Activated CD4-positive, alpha-beta memory T cell treated with anti-CD3 and anti-CD28 coated beads for 36 hours (primary cell): ENCODE data around the gene UGGT1. TPM values are rescaled to one million over a fixed set of nuclear protein-coding genes. Genes with fewer than 3 reads are reported as not detected.

Experiments
- CTCF ChIA-PET: fragments of 350-600 bp; sonication (Branson Sonifier 250); formaldehyde crosslinking; loops from one replicate; lab custom pipeline; 2021; ENCODE audit warnings: antibody characterized with exemption, inconsistent platforms; lab: Charles Lee
- POLR2A ChIA-PET: fragments of 350-600 bp; sonication (Branson Sonifier 250); formaldehyde crosslinking; loops from one replicate; lab custom pipeline; 2021; ENCODE audit warnings: antibody characterized with exemption; lab: Charles Lee
- DNase-seq: peaks from one replicate; pipeline ENCODE4 v3.0.0-alpha.2; 2020
- H3K27ac Mint-ChIP-seq: one replicate; pipeline ENCODE4 v1.8.0; 2021; ENCODE audit warnings: mixed read lengths
- H3K27me3 Mint-ChIP-seq: one replicate; pipeline ENCODE4 v1.8.0; 2021; ENCODE audit warnings: mixed read lengths
- H3K36me3 Mint-ChIP-seq: one replicate; pipeline ENCODE4 v1.8.0; 2021; ENCODE audit warnings: mixed read lengths
- H3K4me1 Mint-ChIP-seq: one replicate; pipeline ENCODE4 v1.8.0; 2021; ENCODE audit warnings: low read depth, mixed read lengths
- H3K4me3 Mint-ChIP-seq: one replicate; pipeline ENCODE4 v1.8.0; 2021; ENCODE audit warnings: mild to moderate bottlenecking, mixed read lengths
- H3K9me3 Mint-ChIP-seq: one replicate; pipeline ENCODE4 v1.8.0; 2021; ENCODE audit warnings: mixed read lengths
- intact Hi-C: fragments of 100-400 bp; cut with micrococcal nuclease; formaldehyde crosslinking; loops from one replicate; pipeline ENCODE4 v1.15.1; 2023
- total RNA-seq, 2 experiments: library from RNA; stranded (reverse); gene quantifications; one replicate each; pipeline ENCODE4 v1.2.3, GENCODE V29; 2021

UGGT1 gene
- total RNA-seq, 2 experiments from 2014 or later, result 50.8 to 53.2 TPM

DNA sequence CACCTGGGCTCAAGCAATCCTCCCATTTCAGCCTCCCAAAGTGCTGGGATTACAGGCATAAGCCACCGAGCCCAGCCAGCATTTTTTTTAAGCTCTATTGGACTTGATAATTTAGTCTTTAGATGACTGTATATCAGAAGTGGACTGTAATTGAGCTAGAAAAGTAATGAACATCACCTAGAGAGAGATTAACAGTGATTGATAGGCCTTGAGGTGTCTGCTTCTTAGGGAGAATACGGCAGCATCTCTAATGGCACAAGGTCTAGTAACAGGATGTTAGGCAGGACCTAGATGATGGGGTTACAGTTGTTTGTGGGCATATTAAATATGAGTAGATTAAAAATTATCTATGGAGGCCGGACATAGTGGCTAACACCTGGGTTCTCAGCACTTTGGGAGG is 17.7 kb upstream of the UGGT1 start:
- no peaks in the 10 kb centered on the region for H3K9me3 Mint-ChIP-seq

DNA sequence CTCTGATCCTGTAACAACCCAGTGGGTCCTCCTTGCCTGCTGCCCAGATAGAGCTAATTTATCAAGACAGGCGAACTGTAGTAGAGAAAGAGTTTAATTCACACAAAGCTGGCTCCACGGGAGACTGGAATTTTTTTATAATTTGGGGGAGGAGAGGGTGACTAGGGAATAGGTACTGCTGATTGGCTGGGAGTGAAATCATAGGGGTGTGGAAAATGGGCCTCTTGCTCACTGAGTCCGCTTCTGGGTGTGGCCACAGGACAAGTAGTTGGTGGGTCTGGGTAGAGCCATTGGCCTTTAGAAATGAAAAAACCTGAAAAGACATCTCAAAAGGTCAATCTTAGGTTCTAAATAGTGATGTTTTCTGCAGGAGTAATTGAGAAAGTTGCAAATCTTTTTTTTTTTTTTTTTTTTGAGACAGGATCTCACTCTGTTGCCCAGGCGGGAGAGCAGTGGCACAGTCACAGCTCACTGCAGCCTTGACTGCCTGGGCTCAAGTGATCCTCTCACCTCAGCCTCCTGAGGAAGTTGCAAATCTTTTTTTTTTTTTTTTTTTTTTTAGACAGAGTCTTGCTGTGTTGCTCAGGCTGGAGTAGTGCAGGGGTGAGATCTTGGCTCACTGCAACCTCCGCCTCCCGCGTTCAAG is 14.4 kb upstream of the UGGT1 start:
- no peak for DNase-seq
- POLR2A ChIA-PET, result no interaction called here
- CTCF ChIA-PET, result no interaction called here
- intact Hi-C loops, result no loop called here
- Mint-ChIP-seq H3K36me3 (no peaks in the 10 kb centered on the region), H3K27ac (no peak overlapping the region), H3K4me1 (no peaks in the 10 kb centered on the region), H3K9me3 (no peaks in the 10 kb centered on the region), H3K27me3 (no peaks in the 10 kb centered on the region), H3K4me3 (no peak overlapping the region)

More for the DNA sequence above, 17.7 kb upstream of the UGGT1 start:
- Mint-ChIP-seq H3K4me1 (no peaks in the 10 kb centered on the region), H3K4me3 (no peak overlapping the region), H3K27me3 (no peaks in the 10 kb centered on the region), H3K27ac (no peak overlapping the region), H3K36me3 (no peaks in the 10 kb centered on the region)
- no peak for DNase-seq
- CTCF ChIA-PET, result interaction anchor here (1.3 kb wide), 1 partner anchor 10 kb away, joined by 5 read pairs; no protein-coding TSS in a partner anchor
- POLR2A ChIA-PET, result no interaction called here
- intact Hi-C loops, result no loop called here

DNA sequence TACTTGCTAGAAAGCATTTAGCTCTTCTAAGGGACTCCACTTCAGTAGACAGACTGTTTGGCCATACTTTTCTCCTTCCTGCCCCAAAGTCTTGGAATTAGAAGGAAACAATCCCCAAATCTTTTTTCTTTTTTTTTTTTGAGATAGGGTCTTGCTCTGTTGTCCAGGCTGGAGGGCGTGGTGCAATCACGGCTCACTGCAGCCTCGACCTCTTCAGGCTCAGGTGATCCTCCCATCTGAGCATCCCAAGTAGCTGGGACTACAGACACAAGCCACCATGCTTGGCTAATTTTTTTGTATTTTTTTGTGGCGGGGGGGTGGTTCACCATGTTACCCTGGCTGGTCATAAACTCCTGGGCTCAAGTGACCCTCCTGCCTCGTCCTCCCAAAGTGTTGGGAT is 6.2 kb upstream of the UGGT1 start:
- H3K4me1 Mint-ChIP-seq, result peaks cover 4% of the 10 kb centered on the region

DNA sequence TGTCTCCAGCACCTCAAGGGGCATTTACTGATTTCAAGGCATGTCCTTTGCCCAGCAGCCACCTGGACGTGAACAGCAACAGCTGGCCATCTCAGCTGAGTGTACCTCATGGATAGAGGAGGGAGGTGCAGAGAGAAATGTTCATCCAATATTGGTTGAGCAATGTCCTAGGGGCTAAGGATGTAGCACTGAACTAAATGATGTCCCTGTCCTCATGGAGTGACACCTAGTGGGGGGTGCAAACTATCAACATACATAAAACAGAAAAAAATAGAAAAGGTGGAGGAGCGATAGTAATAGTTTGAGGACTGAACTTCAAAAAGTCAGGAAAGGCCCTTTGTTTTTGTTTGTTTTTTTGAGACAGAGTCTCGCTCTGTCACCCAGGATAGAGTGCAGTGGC is 4.8 kb upstream of the UGGT1 start:
- peaks cover 6% of the 10 kb centered on the region for H3K36me3 Mint-ChIP-seq
- H3K4me3 Mint-ChIP-seq, result no peak overlapping the region
- peaks cover 6% of the 10 kb centered on the region for H3K27me3 Mint-ChIP-seq
- DNase-seq, result no peak
- no peak overlapping the region for H3K27ac Mint-ChIP-seq
- ChIA-PET CTCF (no interaction called here), POLR2A (no interaction called here)
- intact Hi-C loops, result no loop called here
- H3K4me1 Mint-ChIP-seq, result peaks cover 10% of the 10 kb centered on the region
- peaks cover 7% of the 10 kb centered on the region for H3K9me3 Mint-ChIP-seq

More for the DNA sequence above, 6.2 kb upstream of the UGGT1 start:
- Mint-ChIP-seq H3K4me3 (no peak overlapping the region), H3K27ac (no peak overlapping the region), H3K36me3 (no peaks in the 10 kb centered on the region), H3K27me3 (peaks cover 6% of the 10 kb centered on the region), H3K9me3 (peaks cover 7% of the 10 kb centered on the region)
- no peak for DNase-seq
- ChIA-PET POLR2A (no interaction called here), CTCF (no interaction called here)
- intact Hi-C loops, result no loop called here

DNA sequence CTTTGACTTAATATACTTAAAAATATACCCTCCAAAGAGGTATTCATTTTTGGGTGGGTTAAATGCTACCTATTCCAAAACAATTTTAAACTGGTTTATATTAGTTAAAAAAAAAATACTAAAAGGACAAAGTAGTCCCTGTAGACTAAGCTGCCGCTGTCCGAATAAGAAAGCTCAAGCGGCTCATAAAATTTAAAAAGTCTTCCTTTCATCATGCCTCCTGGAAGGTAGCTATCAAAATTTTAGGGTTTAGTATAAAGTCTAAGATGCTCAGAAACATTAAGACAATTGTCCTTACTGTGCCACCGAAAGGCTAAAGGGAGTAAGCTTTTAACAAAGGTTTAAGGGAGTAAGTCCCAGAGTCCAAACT is 440 bp upstream of the UGGT1 start:
- ChIA-PET POLR2A (interaction anchor here (0.7 to 1.9 kb wide), 9 partner anchors 9 to 564 kb away, joined by 3 to 17 read pairs (median 3); partner anchors contain the start of genes IWS1, SAP130 and SFT2D3), CTCF (interaction anchor here (0.6 to 2.0 kb wide), 3 partner anchors 27 to 792 kb away, joined by 3 to 7 read pairs (median 5); no protein-coding TSS in a partner anchor)
- Mint-ChIP-seq H3K27me3 (no peaks in the 10 kb centered on the region), H3K36me3 (peaks cover 9% of the 10 kb centered on the region), H3K4me1 (peaks cover 39% of the 10 kb centered on the region), H3K9me3 (no peaks in the 10 kb centered on the region), H3K4me3 (peak overlapping the region; percentile 91), H3K27ac (peak overlapping the region; percentile 92)
- intact Hi-C loops, result loop anchor here (2.0 to 10.0 kb wide), 5 partner anchors 14 to 563 kb away; partner anchors contain the start of genes AMMECR1L, IWS1 and POLR2D
- no peak for DNase-seq

DNA sequence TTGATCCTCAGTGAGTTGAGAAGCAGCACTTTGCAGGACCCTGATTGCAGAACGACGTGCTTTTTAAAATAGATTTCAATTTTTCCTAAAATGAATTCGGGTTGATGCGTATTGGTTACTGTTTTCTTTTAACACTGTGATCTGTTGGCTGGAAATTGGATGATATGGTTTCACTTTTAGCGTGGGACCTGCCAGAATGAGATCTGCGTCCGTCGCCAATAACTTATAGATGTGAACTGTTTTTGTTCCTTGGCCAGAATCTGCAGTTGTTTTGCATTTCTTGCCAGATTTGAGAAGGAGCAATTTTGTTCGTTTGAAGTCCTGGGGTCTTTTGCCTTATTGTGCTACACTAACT is 703 bp downstream of the UGGT1 start:
- peak; percentile 27 for DNase-seq
- intact Hi-C loops, result loop anchor here (1.0 to 10.0 kb wide), 7 partner anchors 13 to 564 kb away; partner anchors contain the start of genes AMMECR1L, IWS1, POLR2D and SAP130

DNA sequence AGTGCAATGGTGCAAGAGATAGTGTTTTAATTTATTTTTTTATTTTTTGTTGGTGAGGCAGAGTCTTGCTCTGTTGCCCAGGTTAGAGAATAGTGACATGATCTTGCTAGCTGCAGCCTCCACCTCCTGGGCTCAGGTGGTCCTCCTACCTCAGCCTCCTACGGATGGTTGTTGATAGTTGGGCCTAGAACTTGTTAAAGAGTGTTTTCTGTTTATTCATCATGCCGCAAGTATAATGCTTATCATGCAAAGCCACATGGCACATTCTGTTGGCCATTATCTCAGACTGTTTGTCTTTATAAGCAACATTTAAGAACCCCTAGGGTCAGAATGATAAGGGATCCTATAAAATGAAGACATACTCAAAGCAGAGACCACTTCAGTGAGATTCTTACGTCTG is 1.7 kb downstream of the UGGT1 start:
- Mint-ChIP-seq H3K27ac (no peak overlapping the region), H3K9me3 (no peaks in the 10 kb centered on the region), H3K4me1 (peaks cover 44% of the 10 kb centered on the region), H3K27me3 (no peaks in the 10 kb centered on the region), H3K36me3 (peaks cover 13% of the 10 kb centered on the region), H3K4me3 (peak overlapping the region; percentile 31)
- no peak for DNase-seq
- ChIA-PET POLR2A (interaction anchor here (0.7 kb wide), 1 partner anchor 262 kb away, joined by 3 read pairs; no protein-coding TSS in a partner anchor), CTCF (interaction anchor here (1.3 kb wide), 1 partner anchor 11 kb away, joined by 3 read pairs; no protein-coding TSS in a partner anchor)
- intact Hi-C loops, result loop anchor here (5.0 to 10.0 kb wide), 4 partner anchors 205 to 565 kb away; partner anchors contain the start of genes AMMECR1L, IWS1 and POLR2D

More for the DNA sequence above, 703 bp downstream of the UGGT1 start:
- Mint-ChIP-seq H3K36me3 (peaks cover 10% of the 10 kb centered on the region), H3K4me3 (peak overlapping the region; percentile 91), H3K27me3 (no peaks in the 10 kb centered on the region), H3K9me3 (no peaks in the 10 kb centered on the region), H3K27ac (peak overlapping the region; percentile 92), H3K4me1 (peaks cover 44% of the 10 kb centered on the region)
- ChIA-PET CTCF (interaction anchor here (0.5 to 2.0 kb wide), 6 partner anchors 12 to 69 kb away, joined by 3 to 7 read pairs (median 5); no protein-coding TSS in a partner anchor), POLR2A (interaction anchor here (0.6 to 1.9 kb wide), 8 partner anchors 8 to 798 kb away, joined by 3 to 17 read pairs (median 4); partner anchors contain the start of genes ERCC3, SAP130 and SFT2D3)

DNA sequence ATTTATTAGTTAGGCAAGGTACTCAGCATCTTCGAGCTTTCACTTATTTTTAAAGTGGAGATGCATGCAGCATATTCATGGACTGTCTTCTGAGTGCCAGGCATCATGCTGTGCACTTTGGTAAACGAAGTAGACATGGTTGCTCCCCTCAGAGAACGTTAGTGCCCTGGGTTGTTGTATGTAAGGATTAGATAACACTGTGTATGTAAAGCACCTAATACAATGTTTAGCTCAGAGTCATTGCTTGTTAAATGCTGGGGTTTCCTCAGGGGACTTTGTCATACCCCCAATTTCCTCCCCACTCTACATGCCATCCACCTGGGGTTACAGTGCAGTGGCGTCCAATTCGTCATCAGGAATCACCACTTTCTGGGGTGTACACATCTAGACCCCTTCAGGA is 2.8 kb downstream of the UGGT1 start:
- ChIA-PET CTCF (no interaction called here), POLR2A (no interaction called here)
- Mint-ChIP-seq H3K27me3 (no peaks in the 10 kb centered on the region), H3K4me3 (no peak overlapping the region), H3K9me3 (no peaks in the 10 kb centered on the region), H3K27ac (no peak overlapping the region), H3K4me1 (peaks cover 44% of the 10 kb centered on the region), H3K36me3 (peaks cover 21% of the 10 kb centered on the region)
- no peak for DNase-seq
- intact Hi-C loops, result loop anchor here (5.0 to 10.0 kb wide), 4 partner anchors 206 to 566 kb away; partner anchors contain the start of genes AMMECR1L, IWS1 and POLR2D

DNA sequence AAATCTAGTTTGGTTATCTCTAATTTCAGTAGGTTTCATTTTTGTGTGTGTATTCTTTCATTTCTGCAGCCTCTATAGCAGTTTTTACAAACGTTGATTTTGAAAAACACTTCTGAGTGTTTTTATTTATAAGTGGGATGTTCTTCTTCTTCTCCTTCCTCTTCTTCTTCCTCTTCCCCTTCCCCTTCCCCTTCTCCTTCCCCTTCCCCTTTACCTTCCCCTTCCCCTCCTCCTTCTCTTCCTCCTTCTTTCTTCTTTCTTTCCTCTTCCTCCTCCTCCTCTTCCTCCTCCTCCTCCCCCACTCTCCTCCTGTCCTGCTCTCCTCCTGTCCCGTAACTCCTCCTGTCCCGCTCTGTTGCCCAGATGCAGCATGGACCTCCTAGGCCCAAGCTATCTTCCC is 4.2 kb downstream of the UGGT1 start:
- POLR2A ChIA-PET, result no interaction called here
- no peak for DNase-seq
- no peak overlapping the region for H3K4me3 Mint-ChIP-seq
- peaks cover 37% of the 10 kb centered on the region for H3K4me1 Mint-ChIP-seq
- intact Hi-C loops, result loop anchor here (10.0 kb wide), 2 partner anchors 230 to 240 kb away; partner anchors contain the start of gene POLR2D
- no peaks in the 10 kb centered on the region for H3K9me3 Mint-ChIP-seq
- H3K27me3 Mint-ChIP-seq, result no peaks in the 10 kb centered on the region
- H3K36me3 Mint-ChIP-seq, result peaks cover 28% of the 10 kb centered on the region
- H3K27ac Mint-ChIP-seq, result no peak overlapping the region
- CTCF ChIA-PET, result no interaction called here

DNA sequence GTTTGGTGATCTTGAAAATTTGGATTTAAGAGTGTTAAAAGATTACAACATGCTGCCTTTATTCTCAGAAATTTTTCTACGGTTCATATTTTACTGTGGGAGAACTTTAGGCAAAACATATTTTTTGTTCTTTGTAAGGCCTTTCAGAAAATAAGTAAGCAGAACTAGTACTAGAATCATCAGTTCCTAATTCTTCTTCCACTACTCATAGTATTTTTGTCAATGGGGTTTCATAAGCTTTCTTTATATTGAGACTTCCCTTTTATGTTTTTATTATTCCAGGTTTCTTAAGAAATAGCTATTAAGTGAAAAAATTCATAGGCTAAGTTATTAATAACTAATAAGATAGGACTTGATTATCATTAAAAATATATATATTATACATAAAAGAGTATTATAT is 12.4 kb downstream of the UGGT1 start:
- H3K36me3 Mint-ChIP-seq, result peaks cover 30% of the 10 kb centered on the region
- ChIA-PET POLR2A (no interaction called here), CTCF (interaction anchor here (0.6 to 1.0 kb wide), 2 partner anchors 12 to 1098 kb away, joined by 3 read pairs; no protein-coding TSS in a partner anchor)
- H3K4me3 Mint-ChIP-seq, result no peak overlapping the region
- no peaks in the 10 kb centered on the region for H3K9me3 Mint-ChIP-seq
- H3K4me1 Mint-ChIP-seq, result peaks cover 21% of the 10 kb centered on the region
- H3K27ac Mint-ChIP-seq, result no peak overlapping the region
- DNase-seq, result no peak
- no peaks in the 10 kb centered on the region for H3K27me3 Mint-ChIP-seq
- intact Hi-C loops, result no loop called here

DNA sequence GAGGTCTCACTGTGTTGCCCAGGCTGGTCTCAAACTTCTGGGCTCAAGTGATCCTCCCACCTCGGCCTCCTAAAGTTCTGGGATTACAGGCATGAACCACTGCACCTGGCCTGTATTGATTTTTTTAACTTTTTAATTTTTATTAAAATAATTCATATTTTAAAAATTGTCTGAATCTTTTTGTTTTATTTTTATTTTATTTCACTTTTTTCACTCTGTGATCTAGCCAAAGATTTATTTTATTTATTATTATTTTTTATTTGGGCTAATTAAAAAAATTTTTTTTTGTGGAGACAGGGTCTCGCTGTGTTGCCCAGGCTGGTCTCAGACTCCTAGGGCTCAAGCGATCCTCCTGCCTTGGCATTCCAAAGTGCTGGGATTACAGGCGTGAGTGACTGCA is 14.1 kb downstream of the UGGT1 start:
- no peaks in the 10 kb centered on the region for H3K9me3 Mint-ChIP-seq
- H3K4me1 Mint-ChIP-seq, result peaks cover 21% of the 10 kb centered on the region
- no peak overlapping the region for H3K4me3 Mint-ChIP-seq
- intact Hi-C loops, result loop anchor here (2.0 kb wide), 1 partner anchor 14 kb away; the partner anchor contains the start of gene UGGT1
- H3K27ac Mint-ChIP-seq, result no peak overlapping the region
- ChIA-PET POLR2A (no interaction called here), CTCF (interaction anchor here (0.9 kb wide), 1 partner anchor 31 kb away, joined by 3 read pairs; no protein-coding TSS in a partner anchor)
- DNase-seq, result no peak
- no peaks in the 10 kb centered on the region for H3K27me3 Mint-ChIP-seq
- H3K36me3 Mint-ChIP-seq, result peaks cover 27% of the 10 kb centered on the region

DNA sequence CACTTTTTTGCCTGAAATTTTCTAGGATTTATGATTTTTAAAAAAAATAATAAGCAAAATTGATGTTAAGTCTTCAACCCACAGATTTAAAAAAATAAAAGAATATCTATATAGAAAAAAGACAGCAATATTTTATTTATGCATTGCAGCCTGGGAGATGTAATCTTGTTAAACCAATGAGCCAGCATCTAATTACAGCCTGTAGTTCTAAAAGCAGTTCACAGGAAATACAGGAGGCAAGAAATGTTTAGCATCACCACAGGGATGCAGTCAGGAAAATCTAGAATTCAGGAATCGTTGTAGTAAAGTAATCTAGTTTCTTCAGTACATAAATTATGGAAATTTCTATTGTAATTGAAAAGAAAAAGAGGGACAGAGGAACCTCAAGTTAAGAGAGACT is 17.2 kb downstream of the UGGT1 start:
- DNase-seq, result no peak
- no peaks in the 10 kb centered on the region for H3K27me3 Mint-ChIP-seq
- H3K4me1 Mint-ChIP-seq, result peaks cover 7% of the 10 kb centered on the region
- CTCF ChIA-PET, result no interaction called here
- POLR2A ChIA-PET, result interaction anchor here (1.5 kb wide), 1 partner anchor 17 kb away, joined by 6 read pairs; the partner anchor contains the start of gene UGGT1
- H3K4me3 Mint-ChIP-seq, result no peak overlapping the region
- H3K36me3 Mint-ChIP-seq, result peaks cover 19% of the 10 kb centered on the region
- intact Hi-C loops, result no loop called here
- no peaks in the 10 kb centered on the region for H3K9me3 Mint-ChIP-seq
- H3K27ac Mint-ChIP-seq, result no peak overlapping the region
